Activated CD4-positive, alpha-beta T cell treated with anti-CD3 and anti-CD28 coated beads for 24 hours (primary cell): ENCODE results near the gene TEAD4.

Experiments used
- DNase-seq, 2 donors: peaks; one replicate each; pipeline ENCODE4 v3.0.0-alpha.2; 2020; ENCODE audit warnings: low read depth in 2 of 2

The TEAD4 gene

DNA sequence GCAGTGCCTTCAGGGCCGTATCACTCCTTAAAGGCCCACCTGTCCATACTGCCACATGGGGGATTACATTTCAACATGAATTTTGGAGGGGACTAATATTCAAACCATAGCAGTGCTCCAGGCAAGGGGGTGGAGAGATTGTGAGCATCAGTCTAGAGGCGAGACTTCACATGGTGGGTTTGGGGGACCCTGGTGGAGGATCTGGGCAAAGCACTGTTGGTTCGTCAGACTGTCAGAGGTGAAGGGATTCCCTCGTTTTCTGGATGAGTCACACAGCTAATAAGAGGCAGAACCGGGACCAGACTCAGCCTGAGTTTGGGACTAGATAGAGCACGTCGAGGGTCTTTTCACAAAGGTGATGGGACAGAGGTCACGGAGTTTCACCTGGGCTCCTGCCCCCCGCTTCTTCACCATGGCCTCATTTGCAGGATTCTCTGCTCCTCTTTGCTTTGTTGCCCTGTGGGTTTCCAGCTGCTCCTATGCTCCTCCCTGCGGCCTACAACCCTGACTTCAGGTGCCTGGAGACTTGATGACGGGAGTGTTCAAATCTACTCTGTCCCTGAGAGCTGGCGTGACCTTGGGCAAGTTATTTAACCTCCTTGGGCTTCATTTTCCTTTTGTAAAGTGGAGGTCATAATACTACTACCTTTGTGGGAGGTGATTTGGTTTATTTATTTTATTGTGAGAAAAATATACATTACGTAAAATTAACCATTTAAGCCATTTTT is 41.5 kb downstream of the TEAD4 start:
- no peak for DNase-seq

DNA sequence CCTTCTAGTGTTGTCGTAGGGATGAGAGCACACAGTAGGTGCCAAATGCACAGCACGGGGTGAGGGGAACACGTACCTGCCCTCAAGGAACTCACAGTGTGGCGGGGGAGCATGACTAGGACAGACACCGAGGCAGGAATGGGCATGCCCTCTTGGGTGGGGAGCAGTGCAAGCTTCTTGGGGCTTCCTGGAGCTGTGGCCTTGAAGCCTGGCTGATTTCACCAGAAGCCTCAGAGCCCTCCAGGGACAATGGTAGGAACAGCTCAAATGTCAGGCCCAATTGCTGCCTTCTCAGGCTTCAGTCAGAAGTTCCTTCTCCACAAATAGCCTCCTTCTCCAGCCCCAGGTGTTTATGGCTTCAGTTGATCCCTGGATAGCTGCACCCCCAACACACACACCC is 43.4 kb downstream of the TEAD4 start:
- DNase-seq = no peak

DNA sequence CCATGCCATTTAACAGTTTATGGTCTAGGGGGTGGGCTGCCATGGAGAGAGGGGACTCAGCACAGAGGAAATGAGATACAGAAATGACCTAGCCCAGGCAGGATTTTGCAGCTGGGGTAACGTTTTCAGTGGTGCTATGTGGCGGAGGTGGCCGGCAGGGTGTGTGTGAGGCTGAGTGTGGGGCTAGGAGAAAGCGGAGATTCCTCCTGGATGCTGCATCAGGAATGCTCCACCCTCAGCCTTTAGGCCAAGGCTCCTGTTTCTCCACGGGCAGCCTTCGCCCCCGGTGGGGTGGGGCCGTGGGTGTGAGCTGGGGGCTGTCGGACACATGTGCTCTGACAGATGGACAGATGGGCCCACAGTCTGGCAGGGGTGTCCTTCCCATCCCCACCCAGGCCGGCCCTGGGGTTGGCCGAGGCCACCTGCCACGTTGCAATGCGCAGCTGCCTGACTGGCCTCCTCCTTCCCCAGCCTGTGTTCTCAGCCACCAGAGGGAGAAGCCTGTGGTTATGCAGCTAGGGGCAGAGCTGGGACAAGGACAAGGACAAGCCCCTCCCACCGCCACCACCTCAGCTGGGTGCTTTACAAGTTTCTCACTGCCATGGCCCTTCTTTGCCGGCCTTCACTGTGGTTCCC is 44.3 kb downstream of the TEAD4 start:
- DNase-seq = no peak

DNA sequence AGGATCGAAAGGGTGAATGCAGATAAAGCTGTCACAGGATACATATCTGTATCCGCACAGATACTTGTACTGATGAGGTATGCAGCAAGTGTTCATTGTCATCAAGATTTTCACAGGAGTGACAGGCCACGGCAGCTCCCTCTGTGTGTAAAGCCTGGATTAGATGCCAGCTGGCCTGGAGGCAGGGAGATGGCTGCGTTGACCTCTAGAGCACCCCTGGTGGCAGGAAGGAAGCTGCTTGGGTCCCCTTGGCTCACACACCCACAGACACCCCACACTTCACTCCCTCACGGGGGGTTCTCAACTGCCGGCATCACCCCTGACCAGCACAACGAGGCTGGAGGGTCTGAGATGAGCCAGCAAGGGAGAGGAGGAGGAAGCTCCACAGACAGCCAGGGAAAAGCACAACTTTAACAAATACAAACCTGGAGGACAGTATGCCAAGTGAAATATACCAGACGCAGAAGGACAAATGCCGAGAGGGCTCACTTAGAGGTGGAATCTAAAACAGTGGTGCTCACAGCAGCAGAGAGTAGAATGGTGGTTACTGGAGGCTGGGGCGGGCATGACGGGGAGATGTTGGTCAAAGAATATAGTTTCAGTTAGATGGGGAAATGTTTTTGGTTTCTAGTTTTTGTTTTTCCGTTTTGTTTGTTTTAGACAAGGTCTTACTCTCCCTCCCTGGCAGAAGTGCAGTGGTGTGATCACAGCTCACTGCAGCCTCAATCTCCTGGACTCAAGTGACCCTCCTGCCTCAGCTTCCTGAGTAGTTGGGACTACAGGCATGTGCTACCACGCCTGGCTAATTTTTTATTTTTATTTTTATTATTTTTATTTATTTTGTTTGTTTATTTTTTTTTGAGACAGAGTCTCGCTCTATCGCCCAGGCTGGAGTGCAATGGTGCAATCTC is 45.7 kb downstream of the TEAD4 start:
- DNase-seq = no peak

DNA sequence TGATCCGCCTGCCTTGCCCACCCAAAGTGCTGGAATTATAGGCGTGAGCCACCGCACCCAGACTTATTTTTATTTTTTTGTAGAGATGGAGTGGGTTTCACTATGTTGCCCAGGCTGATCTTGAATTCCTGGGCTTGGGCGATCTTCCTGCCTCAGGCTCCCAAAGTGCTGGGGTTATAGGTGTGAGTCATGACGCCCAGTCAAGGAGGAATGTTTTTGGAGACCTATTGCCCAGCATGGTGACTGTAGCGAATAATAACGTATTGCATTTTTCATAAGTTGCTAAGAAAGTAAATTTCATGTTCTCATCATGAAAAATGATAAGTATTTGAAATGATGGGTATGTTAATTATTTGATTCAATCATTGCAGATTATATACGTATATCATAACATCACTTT is 46.5 kb downstream of the TEAD4 start:
- DNase-seq = no peak

DNA sequence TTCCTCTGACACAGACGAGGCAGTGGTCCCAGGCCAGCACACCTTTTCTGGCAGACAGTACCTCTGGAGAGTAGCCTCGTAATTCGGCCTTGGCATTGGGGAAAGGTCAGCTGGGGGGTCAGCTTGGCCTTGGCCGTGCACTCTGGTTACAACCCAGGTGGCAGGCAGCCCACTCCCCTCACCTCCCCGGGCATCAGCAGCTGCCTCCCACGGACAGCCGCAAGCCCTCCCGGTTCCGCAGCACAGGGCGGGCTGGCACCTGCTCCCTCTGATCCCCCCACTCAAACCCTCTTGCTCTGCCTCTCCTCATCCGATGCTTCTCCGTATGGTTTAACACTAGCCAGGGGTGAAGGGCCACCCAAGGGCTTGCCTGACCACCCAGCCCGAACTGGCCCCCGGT is 50.6 kb downstream of the TEAD4 start:
- DNase-seq = no peak

DNA sequence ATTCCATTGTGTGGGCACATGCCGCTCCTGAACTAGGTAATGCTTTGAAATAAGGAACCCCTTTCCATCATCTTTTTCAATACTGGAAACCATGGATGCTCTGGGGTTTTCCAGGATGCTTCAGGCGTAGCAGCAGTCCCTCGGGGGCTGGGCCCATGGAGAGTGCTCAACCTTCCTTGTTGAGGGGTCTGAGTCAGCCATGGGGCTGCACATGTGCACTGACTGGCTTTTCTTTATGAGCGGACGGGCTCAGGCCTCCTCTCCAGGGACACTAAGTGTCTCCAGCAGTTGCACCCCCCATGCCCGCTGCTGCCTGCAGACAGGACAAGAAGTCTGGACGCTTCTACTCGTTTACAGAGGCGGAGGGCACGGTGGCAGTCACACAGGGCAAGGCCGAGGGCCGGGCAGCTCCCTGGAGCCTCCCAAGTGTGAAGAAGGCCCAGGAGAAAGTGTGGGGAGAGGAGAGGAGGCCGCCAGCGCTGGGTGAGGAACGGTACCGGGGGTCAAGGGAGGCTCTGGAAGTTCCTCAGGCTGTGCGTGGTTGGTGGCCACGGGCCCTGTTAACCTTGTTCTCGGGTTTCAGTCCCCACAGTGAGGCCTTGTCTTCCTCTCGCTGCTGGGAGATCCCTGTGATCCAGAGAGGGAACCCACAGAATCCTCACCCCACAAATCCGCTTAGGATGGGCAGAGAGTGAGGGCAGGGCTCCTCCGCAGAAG is 51.2 kb downstream of the TEAD4 start:
- no peak for DNase-seq

DNA sequence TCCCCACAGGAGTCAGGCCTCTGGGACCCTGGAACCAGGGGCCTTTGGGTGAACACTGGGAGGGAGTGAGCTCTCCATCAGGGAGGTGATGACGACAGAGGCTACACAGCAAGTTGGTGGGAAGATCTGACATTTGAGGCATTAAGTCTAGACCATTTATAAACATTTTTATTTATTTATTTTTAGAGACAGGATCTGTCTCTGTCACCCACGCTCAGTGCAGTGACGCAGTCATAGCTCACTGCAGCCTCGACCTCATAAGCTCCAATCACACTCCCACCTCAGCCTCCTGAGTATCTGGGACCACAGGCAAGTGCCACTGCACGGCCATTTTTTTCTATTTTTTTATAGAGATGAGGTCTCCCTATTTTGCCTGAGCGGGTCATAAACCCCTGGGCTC is 53.6 kb downstream of the TEAD4 start:
- no peak for DNase-seq

DNA sequence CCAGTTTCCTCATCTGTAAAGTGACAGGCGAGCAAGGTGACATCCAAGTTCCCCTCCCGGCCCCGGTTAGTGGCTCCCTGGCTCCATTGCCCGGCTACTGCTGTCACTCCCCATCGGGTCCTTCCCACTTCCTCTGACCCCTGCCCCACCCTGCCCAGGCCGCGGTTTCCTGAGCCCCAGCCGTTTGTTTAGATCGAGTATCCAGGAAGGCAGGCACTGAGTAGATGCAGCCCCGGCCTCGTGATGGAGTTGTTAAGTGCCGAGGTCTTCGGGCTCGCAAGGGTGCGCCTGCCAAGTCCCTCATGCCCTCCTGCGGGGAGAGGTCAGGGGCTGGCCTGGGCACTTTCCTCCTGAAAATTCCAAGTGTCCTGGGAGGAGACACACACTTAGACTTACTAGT is 55.4 kb downstream of the TEAD4 start:
- DNase-seq = no peak

DNA sequence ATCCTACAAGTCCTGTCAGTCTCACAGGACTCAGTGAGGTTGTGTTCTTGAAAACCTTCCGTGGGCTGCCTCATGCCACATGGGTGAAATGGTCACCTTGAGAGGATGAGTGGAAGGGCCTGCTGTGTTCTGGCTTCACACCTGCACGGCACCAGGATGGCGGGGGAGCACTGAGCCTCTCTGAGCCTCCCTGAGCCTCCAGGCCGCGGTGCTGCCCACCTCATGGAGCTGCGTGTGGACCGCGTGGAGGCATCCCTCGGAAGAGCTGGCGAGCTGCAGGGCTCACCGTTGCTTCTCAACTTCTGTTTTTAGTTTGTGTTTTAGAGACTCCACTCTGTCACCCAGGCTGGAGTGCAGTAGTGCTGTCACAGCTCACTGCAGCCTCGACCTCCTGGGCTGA is 56.2 kb downstream of the TEAD4 start:
- no peak for DNase-seq

DNA sequence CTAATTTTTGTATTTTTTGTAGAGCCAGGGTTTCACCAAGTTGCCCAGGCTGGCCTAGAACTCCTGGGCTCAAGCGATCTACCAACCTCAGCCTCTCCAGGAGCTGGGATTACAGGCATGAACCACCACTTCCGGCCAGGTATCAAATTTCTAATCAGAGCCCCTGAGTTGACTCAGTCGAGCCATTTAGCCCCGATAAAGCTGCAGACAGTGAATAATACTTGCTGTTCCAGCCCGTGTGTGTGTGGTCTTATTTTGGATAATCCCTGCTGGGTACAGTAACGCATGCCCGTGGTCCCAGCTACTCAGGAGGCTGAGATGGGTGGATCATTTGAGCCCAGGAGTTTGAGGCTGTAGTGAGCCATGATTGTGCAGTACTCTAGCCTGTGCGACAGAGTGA is 57.0 kb downstream of the TEAD4 start:
- DNase-seq = no peak

DNA sequence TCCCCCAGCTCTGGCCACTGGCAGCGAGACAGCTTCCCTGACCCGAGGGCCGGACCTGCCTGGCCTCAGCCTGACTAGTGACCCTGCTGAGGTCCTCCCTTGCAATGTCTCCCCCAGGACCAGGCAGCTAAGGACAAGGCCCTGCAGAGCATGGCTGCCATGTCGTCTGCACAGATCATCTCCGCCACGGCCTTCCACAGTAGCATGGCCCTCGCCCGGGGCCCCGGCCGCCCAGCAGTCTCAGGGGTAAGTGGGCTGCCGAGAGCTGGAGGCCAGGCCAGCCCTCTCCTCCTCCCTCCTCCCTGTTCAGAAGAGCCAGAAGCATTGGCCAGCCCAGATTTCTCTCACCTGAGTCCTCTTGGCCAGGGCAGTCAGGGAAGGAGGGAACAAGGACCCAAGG is 58.1 kb downstream of the TEAD4 start:
- DNase-seq = no peak

DNA sequence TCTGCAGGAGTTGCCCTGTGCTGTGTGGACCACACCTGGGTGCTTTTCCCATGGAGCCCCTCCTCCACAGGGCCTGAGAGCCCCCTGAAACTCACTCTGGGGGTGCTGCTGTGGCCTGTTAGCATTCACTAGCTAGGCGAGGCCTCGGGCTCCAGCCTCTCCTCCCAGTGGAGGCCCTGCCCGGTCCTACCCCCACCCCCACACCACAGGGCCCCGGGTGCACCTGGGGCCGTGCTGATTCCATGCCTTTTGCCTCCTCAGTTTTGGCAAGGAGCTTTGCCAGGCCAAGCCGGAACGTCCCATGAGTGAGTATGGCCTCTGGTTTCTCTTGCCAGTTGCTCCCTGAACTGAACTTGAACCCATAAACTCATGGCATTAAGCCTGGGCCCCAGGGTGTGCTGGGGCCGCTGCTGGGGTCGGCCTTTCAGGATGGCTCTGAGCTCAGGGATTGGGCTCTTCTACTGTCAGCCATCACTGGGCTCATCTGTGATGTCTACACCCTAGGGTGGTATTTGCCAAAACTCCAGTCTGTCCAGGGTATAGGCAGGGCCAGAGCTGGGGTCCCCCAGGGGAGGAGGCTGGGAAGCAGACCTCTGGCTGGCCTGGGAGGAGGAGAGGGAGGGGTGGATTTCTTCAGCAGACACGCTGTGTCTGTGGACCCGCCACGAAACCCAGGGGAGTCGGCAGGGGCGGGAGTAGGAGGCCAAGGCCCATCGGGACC is 59.2 kb downstream of the TEAD4 start:
- DNase-seq = no peak

DNA sequence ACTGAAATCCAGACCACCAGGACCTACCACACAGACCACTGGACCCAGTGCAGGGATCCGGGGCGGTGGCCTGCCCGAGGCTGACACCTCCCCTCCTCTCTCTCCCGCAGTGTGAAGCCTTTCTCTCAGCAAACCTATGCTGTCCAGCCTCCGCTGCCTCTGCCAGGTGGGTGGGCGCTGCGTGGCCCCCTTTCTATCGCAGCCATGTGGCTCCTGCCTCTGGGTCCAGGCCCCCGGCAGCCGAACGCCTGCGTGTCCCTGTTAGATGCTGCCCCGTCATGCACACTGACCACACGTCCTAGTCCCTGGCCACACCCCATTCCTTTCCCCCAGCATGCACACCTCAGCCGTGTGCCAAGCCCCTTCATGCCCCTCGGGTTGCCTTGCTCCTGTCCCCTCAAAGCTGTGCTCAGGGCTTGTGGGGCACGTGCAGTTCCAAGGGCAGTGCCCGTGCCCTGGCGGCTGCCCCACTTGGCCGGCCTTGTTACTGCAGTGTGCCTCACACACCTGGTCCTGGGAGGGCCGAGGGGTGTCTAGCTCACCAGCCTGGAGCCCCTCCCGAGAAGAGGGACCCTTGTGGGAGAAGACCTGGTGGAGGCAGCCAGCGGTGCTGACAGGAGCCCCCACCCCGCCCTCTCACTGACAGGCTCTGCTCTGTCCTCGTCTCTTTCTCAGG is 59.9 kb downstream of the TEAD4 start:
- DNase-seq = no peak

DNA sequence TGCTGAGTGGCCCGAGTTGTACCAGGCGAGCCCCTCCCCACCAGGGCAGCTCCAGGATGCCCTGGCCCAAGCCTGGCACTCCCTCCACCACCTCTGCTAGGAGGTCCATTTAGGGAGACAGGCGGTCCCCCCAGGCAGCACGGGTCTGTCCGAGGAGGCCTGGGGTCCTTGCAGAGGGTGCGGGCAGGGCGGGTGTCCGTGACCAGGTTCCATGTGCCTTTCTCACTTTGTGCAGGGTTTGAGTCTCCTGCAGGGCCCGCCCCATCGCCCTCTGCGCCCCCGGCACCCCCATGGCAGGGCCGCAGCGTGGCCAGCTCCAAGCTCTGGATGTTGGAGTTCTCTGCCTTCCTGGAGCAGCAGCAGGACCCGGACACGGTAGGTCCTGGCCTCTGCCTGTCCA is 61.2 kb downstream of the TEAD4 start:
- no peak for DNase-seq

DNA sequence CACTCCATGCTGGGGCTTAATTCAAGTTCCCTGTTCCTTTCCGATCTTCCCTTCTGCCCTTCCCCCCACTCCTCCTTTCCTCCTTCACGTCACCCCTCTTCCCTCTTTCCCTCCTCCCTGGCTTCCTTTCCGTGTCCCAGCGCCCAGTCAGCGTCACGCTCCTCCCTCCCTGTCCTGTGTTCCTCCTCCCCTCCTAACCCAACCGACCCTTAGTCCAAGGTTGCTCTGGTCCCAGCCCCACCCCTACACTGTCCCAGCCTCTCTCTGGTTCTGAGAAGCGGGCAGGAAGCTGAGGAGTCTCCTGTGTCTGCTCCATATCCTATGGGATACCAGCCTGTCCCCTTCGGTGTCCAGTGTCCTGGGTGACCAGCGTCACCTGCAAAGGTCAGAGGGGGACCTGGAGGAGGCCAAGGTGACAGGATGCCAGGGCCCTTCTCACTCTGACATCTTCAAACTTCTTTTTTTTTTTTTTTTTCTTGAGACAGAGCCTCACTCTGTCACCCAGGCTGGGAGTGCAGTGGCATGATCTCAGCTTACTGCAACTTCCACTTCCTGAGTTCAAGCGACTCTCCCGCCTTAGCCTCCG is 61.7 kb downstream of the TEAD4 start:
- DNase-seq = no peak

DNA sequence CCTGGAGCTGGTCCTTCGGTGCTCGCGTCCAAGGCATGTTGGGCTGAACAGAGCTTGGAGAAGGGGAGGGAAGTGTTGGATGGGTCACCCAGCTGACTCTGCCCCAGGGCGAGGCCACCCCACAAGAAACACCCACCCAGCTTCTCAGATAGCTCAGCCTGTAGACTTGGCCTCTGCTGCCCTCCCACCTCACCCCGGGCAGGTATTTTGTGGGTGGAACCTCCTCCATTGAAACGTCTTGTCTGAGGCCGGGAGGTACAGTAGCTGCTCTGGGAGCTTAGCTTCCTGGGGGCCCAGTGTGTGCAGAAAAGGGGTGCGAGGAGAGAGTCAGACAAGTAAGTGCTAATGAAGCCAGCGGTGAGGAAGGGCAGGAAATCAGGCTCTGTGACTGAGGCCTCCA is 63.2 kb downstream of the TEAD4 start:
- no peak for DNase-seq

DNA sequence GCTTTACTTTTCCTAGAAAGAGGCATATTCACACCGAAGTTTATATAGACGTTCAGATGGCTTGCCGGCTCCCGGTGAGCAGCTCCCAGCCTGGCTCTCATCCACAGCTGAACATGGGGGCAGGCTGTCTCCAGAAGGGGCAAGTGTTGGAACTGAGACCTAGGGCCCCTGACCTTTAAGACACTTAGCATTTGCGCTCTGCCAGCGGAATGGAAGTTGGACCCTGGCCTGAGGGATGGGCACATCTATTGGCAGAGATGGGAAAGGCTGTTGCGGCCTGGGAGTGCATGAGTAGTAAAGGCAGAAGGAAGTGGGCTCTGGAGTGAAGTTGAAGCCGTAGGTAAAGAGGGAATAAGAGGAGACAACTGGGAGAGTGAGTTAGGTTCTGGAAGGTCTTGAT is 63.8 kb downstream of the TEAD4 start:
- no peak for DNase-seq

DNA sequence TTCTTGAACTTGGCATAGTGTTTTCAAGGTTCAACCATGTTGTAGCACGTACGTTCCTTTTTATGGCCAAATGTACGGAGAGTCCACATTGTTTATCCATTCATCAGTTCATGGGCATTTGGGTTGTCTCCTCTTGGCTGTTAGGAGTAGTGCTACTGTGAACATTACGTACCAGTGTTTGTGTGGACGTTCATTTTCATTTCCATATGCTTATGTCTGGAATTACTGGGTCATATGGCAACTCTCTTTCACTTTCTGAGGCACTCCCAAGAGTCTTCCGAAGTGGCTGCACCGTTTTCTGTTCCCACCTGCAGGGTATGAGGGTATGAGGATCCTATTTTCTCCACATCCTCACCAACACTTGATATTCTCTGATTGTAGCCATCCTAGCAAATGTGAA is 68.9 kb downstream of the TEAD4 start:
- DNase-seq = no peak

DNA sequence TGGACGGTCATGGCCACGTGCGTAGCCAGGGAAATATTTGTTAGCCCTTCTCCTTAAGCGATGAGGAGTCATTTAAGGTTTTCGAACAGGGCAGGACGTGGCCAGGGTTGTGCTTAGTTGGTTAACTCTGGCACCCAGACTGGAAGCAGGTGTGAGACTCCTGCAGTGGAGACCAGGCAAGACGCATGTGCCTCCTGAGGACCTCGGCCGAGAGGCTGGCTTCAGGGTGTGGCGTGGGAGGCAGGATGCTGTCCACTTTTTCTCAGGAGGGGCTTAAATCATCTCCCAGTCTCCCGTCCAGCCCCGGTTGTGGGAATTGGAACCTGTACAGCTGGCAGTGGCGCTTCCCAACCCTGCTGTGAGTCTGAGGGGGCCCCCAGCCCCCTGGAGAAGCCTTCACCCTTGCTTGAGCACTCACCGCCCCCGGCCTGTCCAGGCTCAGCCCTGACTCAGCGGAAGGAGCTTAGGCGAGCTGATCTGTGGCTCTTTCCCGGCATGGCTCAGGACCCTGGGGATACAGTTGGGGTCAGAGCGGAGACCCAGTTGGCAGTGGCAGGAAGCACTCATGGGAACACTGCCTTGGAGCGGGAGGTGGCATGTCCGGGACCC is 71.7 kb downstream of the TEAD4 start:
- DNase-seq = no peak
